Measurements from ENCODE around the gene THBS4. TPM values are rescaled to one million over a fixed set of nuclear protein-coding genes. Genes with fewer than 3 reads are reported as not detected.

Gene THBS4
- total RNA-seq, 1 donor from 2014 or later, result 0.98 TPM

- H3K27ac ChIP-seq, result peak overlapping the region; percentile 60
- TF ChIP-seq POLR2AphosphoS5 (IDR thresholded peaks at IDR 0.05; ENCODE audit: insufficient read depth in 1 of 2, low read depth in 1 of 2) (no peak), POLR2A (IDR thresholded peaks at IDR 0.05) (no peak), CTCF (IDR thresholded peaks at IDR 0.05) (no peak)
- intact Hi-C loops (cut with DNase I), result no loop called here
Observed at GRCh38 chr5:80125022-80125961, 90.1 kb downstream of the THBS4 start.

GRCh38 chr5:80125962-80126480, 90.9 kb downstream of the THBS4 start:
- no peak for DNase-seq (ENCODE audit: extremely low spot score in 2 of 2)

More at GRCh38 chr5:80125022-80125961, 90.1 kb downstream of the THBS4 start:
- DNase-seq (ENCODE audit: extremely low spot score in 2 of 2), result no peak
- Histone ChIP-seq H3K27me3 (no peaks in the 10 kb centered on the region), H3K9me3 (no peaks in the 10 kb centered on the region), H3K4me3 (no peak overlapping the region), H3K36me3 (no peaks in the 10 kb centered on the region), H3K4me1 (peaks cover 17% of the 10 kb centered on the region)

GRCh38 chr5:80127116-80127552, 92.0 kb downstream of the THBS4 start:
- DNase-seq (ENCODE audit: extremely low spot score in 2 of 2), result no peak
- intact Hi-C loops (cut with DNase I), result no loop called here
- Histone ChIP-seq H3K4me1 (peaks cover 17% of the 10 kb centered on the region), H3K27ac (no peak overlapping the region), H3K4me3 (no peak overlapping the region), H3K9me3 (no peaks in the 10 kb centered on the region), H3K36me3 (no peaks in the 10 kb centered on the region), H3K27me3 (no peaks in the 10 kb centered on the region)
- TF ChIP-seq POLR2A (IDR thresholded peaks at IDR 0.05), result no peak
- TF ChIP-seq CTCF (IDR thresholded peaks at IDR 0.05), result no peak
- no peak for TF ChIP-seq POLR2AphosphoS5 (IDR thresholded peaks at IDR 0.05; ENCODE audit: insufficient read depth in 1 of 2, low read depth in 1 of 2)

More at GRCh38 chr5:80125962-80126480, 90.9 kb downstream of the THBS4 start:
- peak in 1 of 2 donors; percentile 38 for TF ChIP-seq POLR2AphosphoS5 (IDR thresholded peaks at IDR 0.05; ENCODE audit: insufficient read depth in 1 of 2, low read depth in 1 of 2)
- no peak for TF ChIP-seq POLR2A (IDR thresholded peaks at IDR 0.05)
- intact Hi-C loops (cut with DNase I), result no loop called here
- H3K4me3 ChIP-seq, result no peak overlapping the region
- no peaks in the 10 kb centered on the region for H3K36me3 ChIP-seq
- no peaks in the 10 kb centered on the region for H3K27me3 ChIP-seq
- peak overlapping the region; percentile 60 for H3K27ac ChIP-seq
- H3K4me1 ChIP-seq, result peaks cover 17% of the 10 kb centered on the region
- H3K9me3 ChIP-seq, result no peaks in the 10 kb centered on the region

GRCh38 chr5:80128141-80128540, 93.0 kb downstream of the THBS4 start:
- Histone ChIP-seq H3K27me3 (no peaks in the 10 kb centered on the region), H3K4me1 (peaks cover 17% of the 10 kb centered on the region), H3K9me3 (no peaks in the 10 kb centered on the region), H3K4me3 (no peak overlapping the region), H3K27ac (no peak overlapping the region), H3K36me3 (no peaks in the 10 kb centered on the region)
- TF ChIP-seq POLR2AphosphoS5 (IDR thresholded peaks at IDR 0.05; ENCODE audit: insufficient read depth in 1 of 2, low read depth in 1 of 2) (no peak), POLR2A (IDR thresholded peaks at IDR 0.05) (no peak), CTCF (IDR thresholded peaks at IDR 0.05) (no peak)
- intact Hi-C loops (cut with DNase I), result no loop called here
- DNase-seq (ENCODE audit: extremely low spot score in 2 of 2), result no peak

- no peak for DNase-seq (ENCODE audit: extremely low spot score in 2 of 2)
- TF ChIP-seq CTCF (IDR thresholded peaks at IDR 0.05), result no peak
- TF ChIP-seq POLR2AphosphoS5 (IDR thresholded peaks at IDR 0.05; ENCODE audit: insufficient read depth in 1 of 2, low read depth in 1 of 2), result no peak
- TF ChIP-seq POLR2A (IDR thresholded peaks at IDR 0.05), result no peak
- Histone ChIP-seq H3K36me3 (no peaks in the 10 kb centered on the region), H3K27ac (no peak overlapping the region), H3K27me3 (no peaks in the 10 kb centered on the region), H3K9me3 (no peaks in the 10 kb centered on the region), H3K4me1 (peaks cover 17% of the 10 kb centered on the region), H3K4me3 (no peak overlapping the region)
- intact Hi-C loops (cut with DNase I), result no loop called here
Observed at GRCh38 chr5:80129146-80129545, 94.0 kb downstream of the THBS4 start.

Small RNA genes lying within 50 kb of the gene (small RNA-seq; reads per million reads assigned to genes)
- not detected for gene TRMT112P2

Other genes starting within 250 kb of the THBS4 start
- 8.1 TPM for gene MTX3, start 44.1 kb upstream of the THBS4 start, total RNA-seq
- 35.6 TPM for gene SERINC5, start 220.7 kb downstream of the THBS4 start, total RNA-seq